Vagina (tissue), 2 donors: ENCODE data around the gene SLC17A3. TPM values are rescaled to one million over a fixed set of nuclear protein-coding genes. Genes with fewer than 3 reads are reported as not detected.

Source experiments
- DNase-seq, 2 donors: peaks; one replicate each; pipeline ENCODE4 v3.0.0-alpha.2; 2017; ENCODE audit errors: extremely low spot score in 2 of 2
- H3K27ac ChIP-seq: fragments of 200-600 bp; sonication (generic); one replicate; pipeline ENCODE4 v1.5.1; 2019
- H3K27me3 ChIP-seq: fragments of 200-600 bp; sonication (generic); one replicate; pipeline ENCODE4 v1.5.1; 2019
- H3K36me3 ChIP-seq, 2 donors: fragments of 200-600 bp; sonication (generic); one replicate each; pipeline ENCODE4 v1.5.1; 2017 to 2019
- H3K4me1 ChIP-seq: fragments of 200-600 bp; sonication (generic); one replicate; pipeline ENCODE4 v1.5.1; 2019
- H3K4me3 ChIP-seq, 2 donors: fragments of 200-600 bp; sonication (generic); 1 replicate in 1 of 2; 2 replicates in 1 of 2; pipeline ENCODE4 v1.5.1; 2016 to 2019
- H3K9me3 ChIP-seq: fragments of 200-600 bp; sonication (generic); one replicate; pipeline ENCODE4 v1.5.1; 2019
- CTCF ChIP-seq, 3 experiments: fragments of 450-650 bp in 2 of 3; fragments of 200-600 bp in 1 of 3; sonication (generic) in 1 of 3; IDR thresholded peaks; one replicate each; pipeline ENCODE4 v1.5.1; 2017 to 2019; ENCODE audit warnings: antibody characterized with exemption in 3 of 3, mild to moderate bottlenecking in 2 of 3, moderate library complexity in 2 of 3
- POLR2A ChIP-seq, 2 donors: fragments of 450-650 bp; IDR thresholded peaks; one replicate each; pipeline ENCODE4 v1.6.1; 2017; ENCODE audit warnings: antibody characterized with exemption in 2 of 2, mild to moderate bottlenecking in 2 of 2, moderate library complexity in 2 of 2
- POLR2AphosphoS5 ChIP-seq, 2 donors: sonication (generic); formaldehyde crosslinking; IDR thresholded peaks; one replicate each; pipeline ENCODE4 v1.9.0; 2017; ENCODE audit warnings: antibody characterized with exemption in 2 of 2, mild to moderate bottlenecking in 2 of 2, low read depth in 1 of 2; ENCODE audit not compliant: insufficient read depth in 1 of 2
- intact Hi-C: fragments of 100-400 bp; cut with DNase I; formaldehyde crosslinking; loops from one replicate; pipeline ENCODE4 v1.15.1; 2023
- total RNA-seq: library from RNA; depleted of rRNA; stranded (reverse); fragments of >200 nt; gene quantifications from one replicate; pipeline ENCODE4 v1.2.3, GENCODE V29; 2016

Gene SLC17A3
- total RNA-seq, 1 donor from 2014 or later: not detected

DNA sequence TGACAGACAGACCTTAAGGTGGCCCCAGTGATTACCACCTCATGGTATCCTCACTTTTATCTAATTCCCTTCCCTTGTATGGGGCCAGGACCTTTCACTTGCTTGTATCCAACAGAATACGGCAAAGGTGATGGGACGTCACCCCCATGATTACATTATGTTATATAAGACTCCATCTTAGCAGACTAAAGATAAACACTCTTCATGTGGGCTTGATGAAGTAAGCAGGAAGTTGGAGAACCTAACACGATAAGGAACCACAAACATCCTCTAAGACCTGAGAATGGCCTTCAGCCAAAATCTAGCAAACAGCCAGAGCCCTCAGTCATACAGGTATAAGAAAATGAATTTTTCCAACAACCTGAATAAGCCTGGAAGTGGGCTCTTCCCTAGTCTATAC is 8.0 kb downstream of the SLC17A3 start:
- Histone ChIP-seq H3K27me3 (no peaks in the 10 kb centered on the region), H3K36me3 (no peaks in the 10 kb centered on the region), H3K4me1 (no peaks in the 10 kb centered on the region), H3K9me3 (no peaks in the 10 kb centered on the region), H3K4me3 (no peak overlapping the region), H3K27ac (no peak overlapping the region)
- intact Hi-C loops: no loop called here
- TF ChIP-seq POLR2A (IDR thresholded peaks at IDR 0.05) (no peak), CTCF (IDR thresholded peaks at IDR 0.05) (no peak), POLR2AphosphoS5 (IDR thresholded peaks at IDR 0.05; ENCODE audit: insufficient read depth in 1 of 2, low read depth in 1 of 2) (no peak)
- no peak for DNase-seq

DNA sequence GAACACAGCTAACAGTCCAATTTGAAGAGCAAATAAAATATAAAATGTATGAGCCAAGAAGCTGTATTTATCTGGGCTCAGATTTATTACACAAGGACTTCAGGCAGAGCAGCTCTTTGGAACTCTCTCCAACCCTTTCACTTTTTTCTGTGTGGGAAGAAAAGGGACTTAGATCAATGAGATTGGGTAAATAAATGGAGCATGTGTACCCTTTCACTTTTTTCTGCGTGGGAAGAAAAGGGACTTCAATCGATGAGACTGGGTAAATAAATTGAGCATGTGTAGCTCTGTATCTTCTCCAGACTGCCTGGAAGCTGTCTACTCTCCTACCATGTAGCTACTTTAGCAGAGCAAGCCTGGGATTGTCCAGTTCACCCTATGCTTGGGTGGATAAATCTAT is 10.7 kb downstream of the SLC17A3 start:
- Histone ChIP-seq H3K4me3 (no peak overlapping the region), H3K36me3 (no peaks in the 10 kb centered on the region), H3K27me3 (no peaks in the 10 kb centered on the region), H3K9me3 (no peaks in the 10 kb centered on the region), H3K27ac (no peak overlapping the region), H3K4me1 (no peaks in the 10 kb centered on the region)
- TF ChIP-seq CTCF (IDR thresholded peaks at IDR 0.05): no peak
- TF ChIP-seq POLR2AphosphoS5 (IDR thresholded peaks at IDR 0.05; ENCODE audit: insufficient read depth in 1 of 2, low read depth in 1 of 2): no peak
- no peak for TF ChIP-seq POLR2A (IDR thresholded peaks at IDR 0.05)
- DNase-seq: no peak
- intact Hi-C loops: no loop called here

DNA sequence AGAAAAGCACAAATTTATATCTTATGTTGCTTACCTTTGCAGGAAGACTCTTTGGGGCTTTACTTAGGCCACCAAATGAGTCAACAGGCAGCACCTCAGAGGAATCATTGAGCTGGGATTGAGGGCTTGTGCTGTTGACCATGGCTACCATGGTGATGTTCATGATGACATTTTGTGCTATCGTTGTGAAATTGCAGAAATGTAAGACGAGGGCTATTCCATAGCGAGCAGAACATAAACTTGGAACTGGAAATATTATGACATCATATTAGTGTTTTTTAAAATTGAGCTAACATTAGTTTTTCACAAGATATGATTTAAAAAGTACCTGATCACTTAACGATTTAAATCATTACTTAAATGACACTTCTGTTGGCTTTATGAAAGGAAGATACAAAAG is 11.8 kb downstream of the SLC17A3 start:
- H3K4me3 ChIP-seq: no peak overlapping the region
- no peak for DNase-seq
- H3K36me3 ChIP-seq: no peaks in the 10 kb centered on the region
- no peak overlapping the region for H3K27ac ChIP-seq
- TF ChIP-seq POLR2A (IDR thresholded peaks at IDR 0.05) (no peak), POLR2AphosphoS5 (IDR thresholded peaks at IDR 0.05; ENCODE audit: insufficient read depth in 1 of 2, low read depth in 1 of 2) (no peak), CTCF (IDR thresholded peaks at IDR 0.05) (no peak)
- H3K9me3 ChIP-seq: no peaks in the 10 kb centered on the region
- no peaks in the 10 kb centered on the region for H3K27me3 ChIP-seq
- intact Hi-C loops: no loop called here
- no peaks in the 10 kb centered on the region for H3K4me1 ChIP-seq

DNA sequence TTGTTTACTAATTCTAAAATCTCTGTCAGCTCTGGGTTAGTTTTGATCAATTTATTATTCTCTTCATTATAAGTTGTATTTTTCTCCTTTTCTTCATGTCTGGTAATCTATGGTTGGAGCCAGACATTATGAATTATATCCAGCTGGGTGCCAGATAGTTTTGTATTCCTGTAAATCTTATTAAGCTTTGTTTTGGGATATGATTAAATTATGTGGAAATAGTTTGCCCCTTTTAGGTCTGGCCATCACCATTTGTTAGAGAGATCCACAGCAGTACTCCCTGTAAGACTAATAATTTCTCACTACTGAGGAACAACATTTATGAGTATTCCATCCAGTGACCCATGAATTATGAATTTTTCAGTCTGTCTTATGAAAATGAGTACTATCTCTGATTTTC is 21.3 kb downstream of the SLC17A3 start:
- no peak for TF ChIP-seq POLR2AphosphoS5 (IDR thresholded peaks at IDR 0.05; ENCODE audit: insufficient read depth in 1 of 2, low read depth in 1 of 2)
- no peak for TF ChIP-seq POLR2A (IDR thresholded peaks at IDR 0.05)
- no peak for TF ChIP-seq CTCF (IDR thresholded peaks at IDR 0.05)
- Histone ChIP-seq H3K27me3 (no peaks in the 10 kb centered on the region), H3K36me3 (no peaks in the 10 kb centered on the region), H3K9me3 (no peaks in the 10 kb centered on the region), H3K4me1 (no peaks in the 10 kb centered on the region), H3K4me3 (no peak overlapping the region), H3K27ac (no peak overlapping the region)
- DNase-seq: no peak
- intact Hi-C loops: no loop called here

DNA sequence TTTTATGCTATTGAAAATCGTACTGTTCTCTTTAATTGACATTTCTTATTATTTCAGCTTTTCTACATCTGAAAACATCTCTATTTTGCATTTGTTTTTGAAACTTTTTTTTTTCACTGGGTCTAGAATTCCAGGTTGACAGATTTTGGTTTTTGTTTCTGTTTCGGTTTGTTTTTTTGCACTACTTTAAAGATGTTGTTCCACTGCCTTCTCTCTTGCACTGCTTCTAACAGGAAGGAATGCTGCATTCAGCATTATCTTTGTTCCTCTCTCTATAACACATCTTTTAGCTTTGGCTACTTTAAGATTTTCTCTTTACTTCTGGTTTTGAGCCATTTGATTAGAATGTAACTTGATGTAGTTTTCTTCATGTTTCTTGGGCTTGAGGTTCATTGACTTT is 22.1 kb downstream of the SLC17A3 start:
- no peak for TF ChIP-seq POLR2A (IDR thresholded peaks at IDR 0.05)
- no peak for TF ChIP-seq POLR2AphosphoS5 (IDR thresholded peaks at IDR 0.05; ENCODE audit: insufficient read depth in 1 of 2, low read depth in 1 of 2)
- TF ChIP-seq CTCF (IDR thresholded peaks at IDR 0.05): no peak
- H3K27ac ChIP-seq: no peak overlapping the region
- H3K9me3 ChIP-seq: no peaks in the 10 kb centered on the region
- no peaks in the 10 kb centered on the region for H3K36me3 ChIP-seq
- H3K4me3 ChIP-seq: no peak overlapping the region
- no peaks in the 10 kb centered on the region for H3K4me1 ChIP-seq
- no peaks in the 10 kb centered on the region for H3K27me3 ChIP-seq
- intact Hi-C loops: no loop called here
- DNase-seq: no peak
